GM23248 (cell line): ENCODE measurements around the gene MX2. TPM values are rescaled to one million over a fixed set of nuclear protein-coding genes. Genes with fewer than 3 reads are reported as not detected.

Experiments
- DNase-seq: peaks from one replicate; pipeline ENCODE4 v3.0.0-alpha.2; 2015
- H2AFZ ChIP-seq: fragments of 200-600 bp; sonication (generic); 2 replicates; pipeline ENCODE4 v1.6.1; 2016; ENCODE audit warnings: antibody characterized with exemption
- H3F3A ChIP-seq: fragments of 200-600 bp; sonication (generic); 2 replicates; pipeline ENCODE4 v1.6.1; 2016; ENCODE audit warnings: mild to moderate bottlenecking, antibody characterized with exemption, mixed run types; ENCODE audit not compliant: insufficient read depth
- H3K27ac ChIP-seq: fragments of 200-600 bp; sonication (generic); 2 replicates; pipeline ENCODE4 v1.5.1; 2016; ENCODE audit warnings: mild to moderate bottlenecking
- H3K27me3 ChIP-seq: fragments of 200-600 bp; sonication (generic); replicated peaks from 2 replicates; pipeline ENCODE4 v1.6.1; 2016; ENCODE audit warnings: mild to moderate bottlenecking; ENCODE audit not compliant: insufficient read depth
- H3K36me3 ChIP-seq: fragments of 200-600 bp; sonication (generic); 2 replicates; pipeline ENCODE4 v1.6.1; 2016; ENCODE audit warnings: low read depth, mild to moderate bottlenecking
- H3K4me1 ChIP-seq: fragments of 200-600 bp; sonication (generic); 2 replicates; pipeline ENCODE4 v1.6.1; 2016; ENCODE audit warnings: mild to moderate bottlenecking; ENCODE audit not compliant: insufficient read depth
- H3K4me2 ChIP-seq: fragments of 200-600 bp; sonication (generic); one replicate; pipeline ENCODE4 v1.6.1; 2016; ENCODE audit warnings: mild to moderate bottlenecking; ENCODE audit not compliant: unreplicated experiment
- H3K4me3 ChIP-seq: fragments of 200-600 bp; sonication (generic); 2 replicates; pipeline ENCODE4 v1.5.1; 2016; ENCODE audit warnings: mild to moderate bottlenecking
- H3K79me2 ChIP-seq: fragments of 200-600 bp; sonication (generic); 2 replicates; pipeline ENCODE4 v1.6.1; 2016; ENCODE audit warnings: mild to moderate bottlenecking; ENCODE audit not compliant: insufficient read depth
- H3K9ac ChIP-seq: fragments of 200-600 bp; sonication (generic); 2 replicates; pipeline ENCODE4 v1.6.1; 2016; ENCODE audit warnings: mild to moderate bottlenecking
- H3K9me2 ChIP-seq: fragments of 200-600 bp; sonication (generic); 2 replicates; pipeline ENCODE4 v1.6.1; 2016; ENCODE audit warnings: mixed run types, mild to moderate bottlenecking, moderate library complexity; ENCODE audit not compliant: insufficient read depth
- H3K9me3 ChIP-seq: fragments of 200-600 bp; sonication (generic); one replicate; pipeline ENCODE4 v1.6.1; 2017; ENCODE audit warnings: low read depth
- H4K20me1 ChIP-seq: fragments of 200-600 bp; sonication (generic); 2 replicates; pipeline ENCODE4 v1.6.0; 2016; ENCODE audit not compliant: insufficient read depth
- EZH2 ChIP-seq: fragments of 200-600 bp; sonication (generic); IDR thresholded peaks from 2 replicates; pipeline ENCODE4 v1.6.1; 2018; ENCODE audit warnings: antibody characterized with exemption, mild to moderate bottlenecking; ENCODE audit not compliant: insufficient read depth, poor library complexity, severe bottlenecking
- EZH2phosphoT487 ChIP-seq: fragments of 200-600 bp; sonication (generic); IDR thresholded peaks from 2 replicates; pipeline ENCODE4 v1.6.1; 2018; ENCODE audit warnings: antibody characterized with exemption, moderate library complexity, mild to moderate bottlenecking, low read depth; ENCODE audit not compliant: insufficient read depth
- WGBS, 2 experiments: methylation state at CpG; one replicate each; pipeline ENCODE4 v1.1.6; 2015 to 2017; ENCODE audit warnings: low lambda C conversion rate in 2 of 2, low coverage in 1 of 2; ENCODE audit errors: missing lambda C conversion rate in 2 of 2; 5-methylcytosine and 5-hydroxymethylcytosine counted together
- in situ Hi-C: fragments of 300-500 bp; cut with MboI; formaldehyde crosslinking; loops from 2 replicates; pipeline ENCODE4 v1.15.0; 2020
- polyA plus RNA-seq: library from polyadenylated mRNA; unstranded; fragments of >200 nt; fragmentation: Nextera tagmentation; extraction: Ambion mirVana; gene quantifications from 2 replicates; pipeline ENCODE4 v1.2.1, GENCODE V29; 2016
- total RNA-seq: library from RNA; depleted of rRNA; stranded (reverse); fragments of >200 nt; shearing (Covaris generic); gene quantifications from 2 replicates; pipeline ENCODE4 v1.2.3, GENCODE V29; 2014

The MX2 gene
- total and polyA plus RNA-seq, 2 experiments from 2014 or later, result 0.54 to 0.85 TPM

GRCh38 chr21:41361053-41361785, 608 bp upstream of the MX2 start:
- TF ChIP-seq EZH2phosphoT487 (no peak), EZH2 (no peak)
- H3K9me2 ChIP-seq, result no peaks in the 10 kb centered on the region
- in situ Hi-C loops, result no loop called here
- WGBS, 2 experiments, result 89 to 94% methylated on average over 16 of the region's 16 CpGs
- H2AFZ ChIP-seq, result peak overlapping the region; percentile 80
- H4K20me1 ChIP-seq, result no peaks in the 10 kb centered on the region
- no peaks in the 10 kb centered on the region for H3K9me3 ChIP-seq
- DNase-seq, result no peak
- peak overlapping the region; percentile 58; the same call in 1 of the 2 replicates for H3K4me3 ChIP-seq
- H3K4me2 ChIP-seq, result peak overlapping the region; percentile 78
- H3K27me3 ChIP-seq, result 0 out of 2 replicates have a peak, but pooled peaks cover 4% of the 10 kb centered on the region
- peak overlapping the region; percentile 64 for H3K27ac ChIP-seq
- peaks cover 14% of the 10 kb centered on the region; the same call in 1 of the 2 replicates for H3K4me1 ChIP-seq
- H3K79me2 ChIP-seq, result no peaks in the 10 kb centered on the region
- peak overlapping the region; percentile 76 for H3K9ac ChIP-seq
- H3F3A ChIP-seq, result peaks cover 12% of the 10 kb centered on the region
- no peaks in the 10 kb centered on the region for H3K36me3 ChIP-seq

- in situ Hi-C loops, result no loop called here
- Histone ChIP-seq H3K27ac (no peak overlapping the region), H3K4me1 (peaks cover 14% of the 10 kb centered on the region; the same call in 1 of the 2 replicates), H3K9me2 (no peaks in the 10 kb centered on the region), H3K4me2 (peak overlapping the region; percentile 78), H3K79me2 (no peaks in the 10 kb centered on the region), H3K9ac (peak overlapping the region; percentile 76), H3K27me3 (no peaks in the 10 kb centered on the region), H4K20me1 (no peaks in the 10 kb centered on the region), H3F3A (peaks cover 12% of the 10 kb centered on the region), H3K9me3 (no peaks in the 10 kb centered on the region), H2AFZ (peak overlapping the region; percentile 80), H3K36me3 (no peaks in the 10 kb centered on the region), H3K4me3 (peak overlapping the region; percentile 58; the same call in 1 of the 2 replicates)
- whole genome bisulfite sequencing, 2 experiments, result 89 to 91% methylated on average over 16 of the region's 16 CpGs
- DNase-seq, result no peak
- TF ChIP-seq EZH2phosphoT487 (no peak), EZH2 (no peak)
These were observed 960 bp downstream of the MX2 start for GRCh38 chr21:41362605-41363369.

GRCh38 chr21:41363370-41364270, 1.8 kb downstream of the MX2 start:
- Histone ChIP-seq H3F3A (peaks cover 12% of the 10 kb centered on the region), H3K4me3 (no peak overlapping the region), H3K4me2 (no peak overlapping the region), H3K27me3 (no peaks in the 10 kb centered on the region), H4K20me1 (no peaks in the 10 kb centered on the region), H3K4me1 (peaks cover 14% of the 10 kb centered on the region; the same call in 1 of the 2 replicates), H3K27ac (no peak overlapping the region), H2AFZ (no peak overlapping the region), H3K9me2 (no peaks in the 10 kb centered on the region), H3K36me3 (no peaks in the 10 kb centered on the region), H3K79me2 (no peaks in the 10 kb centered on the region), H3K9me3 (no peaks in the 10 kb centered on the region), H3K9ac (no peak overlapping the region)
- WGBS, 2 experiments, result 89 to 92% methylated on average over 12 to 18 of the region's 18 CpGs
- DNase-seq, result no peak
- no peak for TF ChIP-seq EZH2phosphoT487
- TF ChIP-seq EZH2, result no peak
- in situ Hi-C loops, result no loop called here

- H4K20me1 ChIP-seq, result no peaks in the 10 kb centered on the region
- TF ChIP-seq EZH2phosphoT487 (no peak), EZH2 (no peak)
- in situ Hi-C loops, result no loop called here
- H2AFZ ChIP-seq, result no peak overlapping the region
- no peak for DNase-seq
- no peak overlapping the region for H3K27ac ChIP-seq
- H3K36me3 ChIP-seq, result no peaks in the 10 kb centered on the region
- H3K4me1 ChIP-seq, result peaks cover 14% of the 10 kb centered on the region; the same call in 1 of the 2 replicates
- WGBS, 2 experiments, result 73 to 88% methylated on average over 6 of the region's 6 CpGs
- H3K27me3 ChIP-seq, result no peaks in the 10 kb centered on the region; the same call in 1 of the 2 replicates
- peaks cover 12% of the 10 kb centered on the region for H3F3A ChIP-seq
- no peak overlapping the region for H3K9ac ChIP-seq
- no peaks in the 10 kb centered on the region for H3K9me2 ChIP-seq
- no peaks in the 10 kb centered on the region for H3K9me3 ChIP-seq
- H3K4me2 ChIP-seq, result no peak overlapping the region
- no peaks in the 10 kb centered on the region for H3K79me2 ChIP-seq
- no peak overlapping the region for H3K4me3 ChIP-seq
These were observed 2.5 kb downstream of the MX2 start for GRCh38 chr21:41364308-41364707.
